ENCODE results near the gene FYN. TPM values are rescaled to one million over a fixed set of nuclear protein-coding genes. Genes with fewer than 3 reads are reported as not detected.

Gene FYN
- total and polyA plus RNA-seq, 2 of the 13 experiments (the other 11 are each of a cell fraction or from before 2014, with no cell fraction given): 15.5 to 24.6 TPM

DNA sequence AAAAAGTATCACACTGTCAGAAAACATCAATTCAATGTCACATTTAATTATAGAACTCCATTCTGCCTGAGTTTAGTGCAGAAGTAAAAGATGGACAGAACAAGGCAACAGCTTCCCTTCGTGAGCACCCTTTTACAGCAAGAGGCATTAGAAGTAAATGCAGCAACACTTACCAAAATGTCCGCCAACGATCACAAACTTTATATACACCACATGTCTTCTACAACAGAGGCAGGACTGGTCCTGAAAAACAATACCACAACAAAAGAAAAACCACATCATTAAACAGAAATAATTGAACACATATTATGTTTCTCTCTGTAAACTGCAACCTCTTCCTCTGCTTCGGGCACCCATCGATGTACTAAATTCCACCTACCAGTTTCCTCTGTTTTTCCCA is 92.9 kb downstream of the FYN start (continued):
- TF ChIP-seq, protein P1, sequence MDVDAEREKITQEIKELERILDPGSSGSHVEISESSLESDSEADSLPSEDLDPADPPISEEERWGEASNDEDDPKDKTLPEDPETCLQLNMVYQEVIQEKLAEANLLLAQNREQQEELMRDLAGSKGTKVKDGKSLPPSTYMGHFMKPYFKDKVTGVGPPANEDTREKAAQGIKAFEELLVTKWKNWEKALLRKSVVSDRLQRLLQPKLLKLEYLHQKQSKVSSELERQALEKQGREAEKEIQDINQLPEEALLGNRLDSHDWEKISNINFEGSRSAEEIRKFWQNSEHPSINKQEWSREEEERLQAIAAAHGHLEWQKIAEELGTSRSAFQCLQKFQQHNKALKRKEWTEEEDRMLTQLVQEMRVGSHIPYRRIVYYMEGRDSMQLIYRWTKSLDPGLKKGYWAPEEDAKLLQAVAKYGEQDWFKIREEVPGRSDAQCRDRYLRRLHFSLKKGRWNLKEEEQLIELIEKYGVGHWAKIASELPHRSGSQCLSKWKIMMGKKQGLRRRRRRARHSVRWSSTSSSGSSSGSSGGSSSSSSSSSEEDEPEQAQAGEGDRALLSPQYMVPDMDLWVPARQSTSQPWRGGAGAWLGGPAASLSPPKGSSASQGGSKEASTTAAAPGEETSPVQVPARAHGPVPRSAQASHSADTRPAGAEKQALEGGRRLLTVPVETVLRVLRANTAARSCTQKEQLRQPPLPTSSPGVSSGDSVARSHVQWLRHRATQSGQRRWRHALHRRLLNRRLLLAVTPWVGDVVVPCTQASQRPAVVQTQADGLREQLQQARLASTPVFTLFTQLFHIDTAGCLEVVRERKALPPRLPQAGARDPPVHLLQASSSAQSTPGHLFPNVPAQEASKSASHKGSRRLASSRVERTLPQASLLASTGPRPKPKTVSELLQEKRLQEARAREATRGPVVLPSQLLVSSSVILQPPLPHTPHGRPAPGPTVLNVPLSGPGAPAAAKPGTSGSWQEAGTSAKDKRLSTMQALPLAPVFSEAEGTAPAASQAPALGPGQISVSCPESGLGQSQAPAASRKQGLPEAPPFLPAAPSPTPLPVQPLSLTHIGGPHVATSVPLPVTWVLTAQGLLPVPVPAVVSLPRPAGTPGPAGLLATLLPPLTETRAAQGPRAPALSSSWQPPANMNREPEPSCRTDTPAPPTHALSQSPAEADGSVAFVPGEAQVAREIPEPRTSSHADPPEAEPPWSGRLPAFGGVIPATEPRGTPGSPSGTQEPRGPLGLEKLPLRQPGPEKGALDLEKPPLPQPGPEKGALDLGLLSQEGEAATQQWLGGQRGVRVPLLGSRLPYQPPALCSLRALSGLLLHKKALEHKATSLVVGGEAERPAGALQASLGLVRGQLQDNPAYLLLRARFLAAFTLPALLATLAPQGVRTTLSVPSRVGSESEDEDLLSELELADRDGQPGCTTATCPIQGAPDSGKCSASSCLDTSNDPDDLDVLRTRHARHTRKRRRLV (CRISPR knock-in tag; IDR thresholded peaks at IDR 0.05): no peak

DNA sequence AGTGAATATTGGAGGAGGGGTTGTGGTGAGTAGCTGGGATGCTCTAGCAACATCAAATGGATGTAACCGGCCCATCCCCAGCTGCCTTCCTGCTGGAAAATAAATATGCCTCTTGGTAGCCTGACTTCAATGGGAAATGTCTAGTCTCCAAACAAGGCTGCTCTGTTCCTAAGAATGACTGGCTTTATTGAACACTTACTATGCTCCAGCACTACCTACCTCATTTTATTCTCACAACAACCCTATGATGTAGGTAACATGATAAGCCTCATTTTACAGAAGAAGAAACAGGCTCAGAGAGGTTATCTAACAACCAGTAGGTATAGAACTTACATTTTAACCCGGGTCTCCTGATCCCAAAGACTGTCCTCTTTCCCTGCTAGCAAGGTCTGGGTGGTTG is 93.6 kb downstream of the FYN start:
- H3K4me2 ChIP-seq (ENCODE audit: low read depth, low read length): no peak overlapping the region
- BruUV-seq (replicated peaks): no TSS peak
- no peak overlapping the region for H2AFZ ChIP-seq (ENCODE audit: low read length)
- no peaks in the 10 kb centered on the region for H4K20me1 ChIP-seq (ENCODE audit: insufficient read depth, low read length)
- CTCF ChIA-PET (ENCODE audit: low intra/inter-chr PET ratio, low total read pairs): no interaction called here
- ATAC-seq: no peak
- H3K27ac ChIP-seq (ENCODE audit: extremely low read length, insufficient read depth, low read length): no peak overlapping the region
- no peak for FAIRE-seq
- H3K79me2 ChIP-seq (ENCODE audit: insufficient read depth, low read length): no peaks in the 10 kb centered on the region
- intact Hi-C loops (cut with micrococcal nuclease; ENCODE audit: unreplicated experiment): loop anchor here (5.0 kb wide), 1 partner anchor 218 kb away; no protein-coding TSS in a partner anchor
- H3K4me1 ChIP-seq (ENCODE audit: insufficient read depth, low read length): no peaks in the 10 kb centered on the region; the same call in 1 of the 2 replicates
- DNase-seq (ENCODE audit: low spot score): no peak
- H3K9ac ChIP-seq (ENCODE audit: insufficient read depth, low read depth, low read length): no peak overlapping the region
- WGBS (ENCODE audit: low lambda C conversion rate): 75% methylated on average over 2 of the region's 2 CpGs
- H3K27me3 ChIP-seq (ENCODE audit: control insufficient read depth in 1 of 2, insufficient read depth in 2 of 2, low read length in 2 of 2): no peaks in the 10 kb centered on the region
- POLR2A ChIA-PET: no interaction called here
- H3K9me3 ChIP-seq (ENCODE audit: low read length): no peaks in the 10 kb centered on the region
- no peak overlapping the region for H3K4me3 ChIP-seq (replicated peaks in 1 of 3; ENCODE audit: insufficient read depth in 1 of 3, low read depth in 2 of 3, low read length in 3 of 3)
- in situ Hi-C loops (cut with HindIII; ENCODE audit: extremely low pct_ligation_motif_present, low pct_unique_long_range_greater_than_20kb): no loop called here
- H3K36me3 ChIP-seq (replicated peaks in 1 of 2; ENCODE audit: control insufficient read depth in 1 of 2, insufficient read depth in 2 of 2, low read length in 2 of 2): no peaks in the 10 kb centered on the region; a peak in 1 of 5 replicates
- TF ChIP-seq, protein P2, sequence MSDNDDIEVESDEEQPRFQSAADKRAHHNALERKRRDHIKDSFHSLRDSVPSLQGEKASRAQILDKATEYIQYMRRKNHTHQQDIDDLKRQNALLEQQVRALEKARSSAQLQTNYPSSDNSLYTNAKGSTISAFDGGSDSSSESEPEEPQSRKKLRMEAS (IDR thresholded peaks at IDR 0.05): no peak
- TF ChIP-seq ZNF230 (CRISPR knock-in tag; IDR thresholded peaks at IDR 0.05): no peak
- TF ChIP-seq EHMT2 (IDR thresholded peaks at IDR 0.05; ENCODE audit: borderline replicate concordance, low read depth, low read length): no peak
- no peak for TF ChIP-seq U2AF1 (optimal IDR thresholded peaks at IDR 0.05; ENCODE audit: low read depth, low read length)
- TF ChIP-seq NAIF1 (CRISPR knock-in tag; IDR thresholded peaks at IDR 0.05; ENCODE audit: borderline replicate concordance): no peak
- no peak for TF ChIP-seq NCOA5 (CRISPR knock-in tag; IDR thresholded peaks at IDR 0.05)
- no peak for TF ChIP-seq ZNF547 (CRISPR knock-in tag; IDR thresholded peaks at IDR 0.05)
- TF ChIP-seq FOXJ3 (CRISPR knock-in tag; IDR thresholded peaks at IDR 0.05; ENCODE audit: borderline replicate concordance): no peak
- TF ChIP-seq SIN3A (IDR thresholded peaks at IDR 0.05; ENCODE audit: borderline replicate concordance, low read depth, low read length): no peak
- TF ChIP-seq, protein P3, sequence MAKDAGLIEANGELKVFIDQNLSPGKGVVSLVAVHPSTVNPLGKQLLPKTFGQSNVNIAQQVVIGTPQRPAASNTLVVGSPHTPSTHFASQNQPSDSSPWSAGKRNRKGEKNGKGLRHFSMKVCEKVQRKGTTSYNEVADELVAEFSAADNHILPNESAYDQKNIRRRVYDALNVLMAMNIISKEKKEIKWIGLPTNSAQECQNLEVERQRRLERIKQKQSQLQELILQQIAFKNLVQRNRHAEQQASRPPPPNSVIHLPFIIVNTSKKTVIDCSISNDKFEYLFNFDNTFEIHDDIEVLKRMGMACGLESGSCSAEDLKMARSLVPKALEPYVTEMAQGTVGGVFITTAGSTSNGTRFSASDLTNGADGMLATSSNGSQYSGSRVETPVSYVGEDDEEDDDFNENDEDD (CRISPR knock-in tag; IDR thresholded peaks at IDR 0.05; ENCODE audit: borderline replicate concordance): no peak
- no peak for TF ChIP-seq RNF2 (conservative IDR thresholded peaks at IDR 0.05; ENCODE audit: low read depth)
- TF ChIP-seq FOXP1 (IDR thresholded peaks at IDR 0.05): no peak
- TF ChIP-seq FOXP1 (CRISPR knock-in tag; IDR thresholded peaks at IDR 0.05): no peak
- TF ChIP-seq ZNF335 (CRISPR knock-in tag; IDR thresholded peaks at IDR 0.05): no peak
- TF ChIP-seq MAFK (conservative IDR thresholded peaks at IDR 0.05 in 1 of 2, IDR thresholded peaks at IDR 0.05 in 1 of 2; ENCODE audit: low read length in 2 of 2): no peak
- no peak for TF ChIP-seq ISX (CRISPR knock-in tag; conservative IDR thresholded peaks at IDR 0.05)
- no peak for TF ChIP-seq IRX3 (CRISPR knock-in tag; IDR thresholded peaks at IDR 0.05; ENCODE audit: borderline replicate concordance, low read depth)
- no peak for TF ChIP-seq XBP1 (CRISPR knock-in tag; IDR thresholded peaks at IDR 0.05)
- TF ChIP-seq KAT2B (IDR thresholded peaks at IDR 0.05; ENCODE audit: borderline replicate concordance, low read depth, low read length): no peak

All from HepG2 (cell line).